H9 (cell line): Measurements from ENCODE around the gene TM9SF3. TPM values are rescaled to one million over a fixed set of nuclear protein-coding genes. Genes with fewer than 3 reads are reported as not detected.

ENCODE experiments used
- DNase-seq: peaks from one replicate; pipeline ENCODE4 v3.0.0-alpha.2; 2017
- H2AFZ ChIP-seq: one replicate; pipeline ENCODE4 v1.6.1; 2013; ENCODE audit warnings: mild to moderate bottlenecking, low read length, control low read depth, moderate library complexity
- H2AK5ac ChIP-seq: 2 replicates; pipeline ENCODE4 v1.6.1; 2013; ENCODE audit warnings: low read length, control low read depth, mixed read lengths; ENCODE audit not compliant: insufficient read length
- H2BK120ac ChIP-seq: one replicate; pipeline ENCODE4 v1.6.1; 2013; ENCODE audit warnings: low read depth, mild to moderate bottlenecking, low read length, control low read depth, inconsistent platforms; ENCODE audit not compliant: poor library complexity, severe bottlenecking
- H2BK12ac ChIP-seq: 2 replicates; pipeline ENCODE4 v1.6.1; 2013; ENCODE audit warnings: low read length, control low read depth, mixed read lengths, low read depth; ENCODE audit not compliant: insufficient read length
- H2BK15ac ChIP-seq: 2 replicates; pipeline ENCODE4 v1.6.1; 2013; ENCODE audit warnings: low read depth, low read length, control low read depth
- H2BK20ac ChIP-seq: one replicate; pipeline ENCODE4 v1.6.1; 2013; ENCODE audit warnings: low read depth, mild to moderate bottlenecking, low read length, control low read depth, inconsistent platforms; ENCODE audit not compliant: poor library complexity, severe bottlenecking
- H2BK5ac ChIP-seq: 2 replicates; pipeline ENCODE4 v1.6.1; 2013; ENCODE audit warnings: low read length, control low read depth, mixed read lengths; ENCODE audit not compliant: insufficient read length
- H3K14ac ChIP-seq: 2 replicates; pipeline ENCODE4 v1.6.1; 2013; ENCODE audit warnings: low read length, control low read depth; ENCODE audit not compliant: insufficient read depth
- H3K18ac ChIP-seq: 2 replicates; pipeline ENCODE4 v1.6.1; 2013; ENCODE audit warnings: low read depth, mild to moderate bottlenecking, mixed read lengths, low read length, control low read depth; ENCODE audit not compliant: insufficient read length
- H3K23ac ChIP-seq: 2 replicates; pipeline ENCODE4 v1.6.1; 2013; ENCODE audit warnings: low read length, control low read depth, mixed read lengths, low read depth; ENCODE audit not compliant: insufficient read length
- H3K23me2 ChIP-seq: 2 replicates; pipeline ENCODE4 v1.6.1; 2013; ENCODE audit warnings: low read depth, mild to moderate bottlenecking, mixed read lengths, low read length, control low read depth; ENCODE audit not compliant: insufficient read length, poor library complexity, severe bottlenecking
- H3K27ac ChIP-seq: 2 replicates; pipeline ENCODE4 v1.5.1; 2013; ENCODE audit warnings: low read length, control low read depth, mixed read lengths, low read depth; ENCODE audit not compliant: insufficient read length
- H3K27me3 ChIP-seq: 2 replicates; pipeline ENCODE4 v1.6.1; 2013; ENCODE audit warnings: low read length, control low read depth, inconsistent platforms; ENCODE audit not compliant: insufficient read depth
- H3K4ac ChIP-seq: 2 replicates; pipeline ENCODE4 v1.6.1; 2013; ENCODE audit warnings: low read depth, mild to moderate bottlenecking, control low read depth, inconsistent platforms, low read length, moderate library complexity
- H3K4me1 ChIP-seq: 2 replicates; pipeline ENCODE4 v1.6.1; 2013; ENCODE audit warnings: low read length, control low read depth, inconsistent platforms; ENCODE audit not compliant: insufficient read depth
- H3K4me2 ChIP-seq: 2 replicates; pipeline ENCODE4 v1.6.1; 2013; ENCODE audit warnings: low read length, control low read depth, mixed read lengths; ENCODE audit not compliant: insufficient read length, insufficient read depth
- H3K56ac ChIP-seq: 2 replicates; pipeline ENCODE4 v1.6.1; 2013; ENCODE audit warnings: low read depth, mild to moderate bottlenecking, mixed read lengths, low read length, control low read depth; ENCODE audit not compliant: insufficient read length
- H3K79me1 ChIP-seq: 2 replicates; pipeline ENCODE4 v1.6.1; 2013; ENCODE audit warnings: low read depth, mild to moderate bottlenecking, moderate library complexity, low read length, control low read depth, inconsistent platforms; ENCODE audit not compliant: insufficient read depth, poor library complexity, severe bottlenecking
- H3K79me2 ChIP-seq: 2 replicates; pipeline ENCODE4 v1.6.1; 2013; ENCODE audit warnings: low read length, control low read depth, inconsistent platforms; ENCODE audit not compliant: insufficient read depth
- H3K9ac ChIP-seq: 2 replicates; pipeline ENCODE4 v1.6.1; 2013; ENCODE audit warnings: low read length, control low read depth, mixed read lengths; ENCODE audit not compliant: insufficient read length; ENCODE audit errors: extremely low read depth
- H3K9me3 ChIP-seq: one replicate; pipeline ENCODE4 v1.6.1; 2013; ENCODE audit warnings: low read depth, low read length, inconsistent platforms; ENCODE audit not compliant: control insufficient read depth
- H3T11ph ChIP-seq: one replicate; pipeline ENCODE4 v1.6.1; 2013; ENCODE audit warnings: mild to moderate bottlenecking, low read length, control low read depth, inconsistent platforms
- H4K20me1 ChIP-seq: one replicate; pipeline ENCODE4 v1.6.1; 2013; ENCODE audit not compliant: control insufficient read depth, insufficient read length, insufficient read depth
- H4K5ac ChIP-seq: 2 replicates; pipeline ENCODE4 v1.6.1; 2013; ENCODE audit warnings: low read depth, mild to moderate bottlenecking, mixed read lengths, low read length, control low read depth; ENCODE audit not compliant: insufficient read length
- H4K8ac ChIP-seq: replicated peaks from 2 replicates; pipeline ENCODE4 v1.6.1; 2013; ENCODE audit warnings: low read length, control low read depth, mixed read lengths, low read depth; ENCODE audit not compliant: insufficient read length
- H4K91ac ChIP-seq: 2 replicates; pipeline ENCODE4 v1.6.1; 2013; ENCODE audit warnings: low read depth, mild to moderate bottlenecking, moderate library complexity, mixed read lengths, low read length, control low read depth; ENCODE audit not compliant: insufficient read length
- H3K27ac Mint-ChIP-seq, 3 experiments: 2 replicates in 2 of 3; 3 replicates in 1 of 3; pipeline ENCODE4 v1.8.0; 2020 to 2021; ENCODE audit warnings: mixed read lengths in 3 of 3, mild to moderate bottlenecking in 1 of 3, moderate library complexity in 1 of 3
- H3K27me3 Mint-ChIP-seq: 2 replicates; pipeline ENCODE4 v1.8.0; 2021; ENCODE audit warnings: low read depth, mild to moderate bottlenecking, moderate library complexity, mixed read lengths
- H3K36me3 Mint-ChIP-seq, 3 experiments: 2 replicates in 2 of 3; 3 replicates in 1 of 3; pipeline ENCODE4 v1.8.0; 2020 to 2021; ENCODE audit warnings: low read depth in 3 of 3, mixed read lengths in 3 of 3; ENCODE audit not compliant: insufficient read depth in 1 of 3
- H3K4me1 Mint-ChIP-seq, 2 experiments: 2 replicates each; pipeline ENCODE4 v1.8.0; 2020; ENCODE audit warnings: mixed read lengths in 2 of 2
- H3K4me3 Mint-ChIP-seq, 2 experiments: 2 replicates in 1 of 2; 3 replicates in 1 of 2; pipeline ENCODE4 v1.8.0; 2020 to 2021; ENCODE audit warnings: mild to moderate bottlenecking in 2 of 2, mixed read lengths in 2 of 2, moderate library complexity in 1 of 2
- H3K9me3 Mint-ChIP-seq, 2 experiments: 2 replicates in 1 of 2; 3 replicates in 1 of 2; pipeline ENCODE4 v1.8.0; 2020; ENCODE audit warnings: mild to moderate bottlenecking in 2 of 2, mixed read lengths in 2 of 2, moderate library complexity in 1 of 2
- WGBS: extraction: QIAGEN DNeasy Blood & Tissue Kit; methylation state at CpG from one replicate; pipeline ENCODE4 v1.1.7; 2013; ENCODE audit warnings: missing lambda C conversion rate, low lambda C conversion rate, mixed read lengths; ENCODE audit not compliant: insufficient read length; ENCODE audit errors: extremely low coverage; 5-methylcytosine and 5-hydroxymethylcytosine counted together
- total RNA-seq: library from RNA; stranded (reverse); gene quantifications from 2 replicates; pipeline ENCODE4 v1.2.1, GENCODE V29; 2021
- TF ChIP-seq, protein P1 (sequence below): fragments of 200-600 bp; sonication (generic); conservative IDR thresholded peaks from 3 replicates; pipeline ENCODE4 v1.8.0; 2021; ENCODE audit warnings: antibody characterized with exemption, mild to moderate bottlenecking

TM9SF3 gene
- total RNA-seq, 1 experiment from 2014 or later = 120 TPM

- Histone ChIP-seq H2BK5ac (no peak overlapping the region), H3K27ac (no peak overlapping the region), H3K79me1 (no peaks in the 10 kb centered on the region), H3K4ac (no peak overlapping the region), H2BK12ac (no peak overlapping the region), H3K56ac (no peak overlapping the region), H3K4me1 (no peaks in the 10 kb centered on the region), H3K9me3 (no peaks in the 10 kb centered on the region), H4K5ac (no peak overlapping the region), H2BK15ac (no peak overlapping the region), H3K4me2 (no peak overlapping the region), H3K9ac (no peak overlapping the region), H2AK5ac (no peak overlapping the region), H3K23ac (no peak overlapping the region), H3K14ac (no peak overlapping the region), H4K91ac (no peak overlapping the region), H3K79me2 (no peaks in the 10 kb centered on the region), H2AFZ (no peak overlapping the region), H3K27me3 (no peaks in the 10 kb centered on the region), H4K20me1 (no peaks in the 10 kb centered on the region), H3T11ph (no peak overlapping the region), H2BK120ac (no peak overlapping the region), H3K23me2 (no peaks in the 10 kb centered on the region), H4K8ac (no peak overlapping the region), H2BK20ac (no peak overlapping the region), H3K18ac (no peak overlapping the region)
- H3K36me3 Mint-ChIP-seq = peaks cover 2 to 45% (median 19%) of the 10 kb centered on the region in 3 experiments; a peak in 5 of 7 replicates
- no peaks in the 10 kb centered on the region for H3K9me3 Mint-ChIP-seq
- DNase-seq = no peak
- H3K4me1 Mint-ChIP-seq = no peaks in the 10 kb centered on the region
- no peak overlapping the region for H3K4me3 Mint-ChIP-seq
- H3K27ac Mint-ChIP-seq = no peak overlapping the region
- no CpG with 5 or more reads among the region's 6 CpGs for WGBS
- TF ChIP-seq, protein P1, sequence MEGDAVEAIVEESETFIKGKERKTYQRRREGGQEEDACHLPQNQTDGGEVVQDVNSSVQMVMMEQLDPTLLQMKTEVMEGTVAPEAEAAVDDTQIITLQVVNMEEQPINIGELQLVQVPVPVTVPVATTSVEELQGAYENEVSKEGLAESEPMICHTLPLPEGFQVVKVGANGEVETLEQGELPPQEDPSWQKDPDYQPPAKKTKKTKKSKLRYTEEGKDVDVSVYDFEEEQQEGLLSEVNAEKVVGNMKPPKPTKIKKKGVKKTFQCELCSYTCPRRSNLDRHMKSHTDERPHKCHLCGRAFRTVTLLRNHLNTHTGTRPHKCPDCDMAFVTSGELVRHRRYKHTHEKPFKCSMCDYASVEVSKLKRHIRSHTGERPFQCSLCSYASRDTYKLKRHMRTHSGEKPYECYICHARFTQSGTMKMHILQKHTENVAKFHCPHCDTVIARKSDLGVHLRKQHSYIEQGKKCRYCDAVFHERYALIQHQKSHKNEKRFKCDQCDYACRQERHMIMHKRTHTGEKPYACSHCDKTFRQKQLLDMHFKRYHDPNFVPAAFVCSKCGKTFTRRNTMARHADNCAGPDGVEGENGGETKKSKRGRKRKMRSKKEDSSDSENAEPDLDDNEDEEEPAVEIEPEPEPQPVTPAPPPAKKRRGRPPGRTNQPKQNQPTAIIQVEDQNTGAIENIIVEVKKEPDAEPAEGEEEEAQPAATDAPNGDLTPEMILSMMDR = no peak
- H3K27me3 Mint-ChIP-seq = no peaks in the 10 kb centered on the region
These were observed 57.1 kb downstream of the TM9SF3 start for GRCh38 chr10:96529634-96530279.
